DND-41 (cell line): ENCODE data around the gene POLR3A.

ENCODE experiments used
- CTCF ChIP-seq: IDR thresholded peaks from 2 replicates; pipeline ENCODE4 v1.5.1; 2012; ENCODE audit warnings: borderline replicate concordance, low read length, moderate library complexity, mild to moderate bottlenecking; ENCODE audit not compliant: poor library complexity, severe bottlenecking; ENCODE audit errors: extremely low read depth
- EZH2 ChIP-seq: IDR thresholded peaks from 3 replicates; pipeline ENCODE4 v1.6.1; 2012; ENCODE audit warnings: borderline replicate concordance, low read depth, mild to moderate bottlenecking, moderate library complexity, low read length, inconsistent platforms; ENCODE audit not compliant: severe bottlenecking

GRCh38 chr10:77921395-77921794 is 107.9 kb downstream of the POLR3A start:
- no peak for TF ChIP-seq EZH2
- no peak for TF ChIP-seq CTCF
